ENCODE results near the gene ABI3. TPM values are rescaled to one million over a fixed set of nuclear protein-coding genes. Genes with fewer than 3 reads are reported as not detected.
A peak's percentile ranks its signal among the peaks of the same experiment; 100 is the strongest.

Gene ABI3
- total RNA-seq, 4 donors from 2014 or later = 1.1 to 6.6 (median 5.0) TPM

DNA sequence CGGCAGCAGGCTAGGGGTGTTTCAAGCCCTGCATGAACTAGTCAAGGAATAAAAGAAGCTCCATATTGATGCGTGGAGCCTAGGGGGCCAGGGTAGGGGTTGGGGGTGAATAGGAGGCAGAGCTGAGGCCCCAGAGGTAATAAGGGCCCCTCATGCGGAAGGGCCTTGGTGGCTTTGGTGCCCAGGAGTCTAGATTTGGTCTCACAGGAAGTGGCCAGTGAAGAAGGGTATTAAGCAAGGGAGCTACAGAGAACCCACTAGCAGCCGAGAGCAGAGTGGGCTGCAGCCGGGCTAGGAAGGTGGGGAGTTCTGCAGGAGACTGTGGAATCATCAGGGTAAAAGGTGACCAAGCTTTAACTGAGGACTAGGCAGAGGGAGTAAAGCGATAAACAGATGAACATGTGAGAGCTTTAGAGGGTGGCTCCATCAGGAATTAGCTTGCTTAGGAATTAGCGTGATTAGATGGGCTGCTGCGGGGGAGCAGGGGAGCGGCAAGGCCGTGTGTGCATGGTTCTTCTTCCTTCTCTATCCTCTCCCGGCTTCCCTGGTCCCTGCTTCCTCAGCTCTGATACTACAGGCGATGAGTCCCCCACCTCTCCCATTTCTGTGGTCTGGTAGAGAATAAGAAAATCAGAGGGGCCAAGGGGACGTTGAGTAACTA is 10.0 kb upstream of the ABI3 start:
- no peaks in the 10 kb centered on the region for H3K27me3 ChIP-seq
- H3K9me3 ChIP-seq = no peaks in the 10 kb centered on the region
- no peaks in the 10 kb centered on the region for H3K36me3 ChIP-seq
- WGBS, 2 donors (ENCODE audit: low coverage in 1 of 2) = 82 to 90% methylated on average over 6 to 11 of the region's 13 CpGs
- no peak for TF ChIP-seq POLR2A (IDR thresholded peaks at IDR 0.05)
- TF ChIP-seq, protein P1, sequence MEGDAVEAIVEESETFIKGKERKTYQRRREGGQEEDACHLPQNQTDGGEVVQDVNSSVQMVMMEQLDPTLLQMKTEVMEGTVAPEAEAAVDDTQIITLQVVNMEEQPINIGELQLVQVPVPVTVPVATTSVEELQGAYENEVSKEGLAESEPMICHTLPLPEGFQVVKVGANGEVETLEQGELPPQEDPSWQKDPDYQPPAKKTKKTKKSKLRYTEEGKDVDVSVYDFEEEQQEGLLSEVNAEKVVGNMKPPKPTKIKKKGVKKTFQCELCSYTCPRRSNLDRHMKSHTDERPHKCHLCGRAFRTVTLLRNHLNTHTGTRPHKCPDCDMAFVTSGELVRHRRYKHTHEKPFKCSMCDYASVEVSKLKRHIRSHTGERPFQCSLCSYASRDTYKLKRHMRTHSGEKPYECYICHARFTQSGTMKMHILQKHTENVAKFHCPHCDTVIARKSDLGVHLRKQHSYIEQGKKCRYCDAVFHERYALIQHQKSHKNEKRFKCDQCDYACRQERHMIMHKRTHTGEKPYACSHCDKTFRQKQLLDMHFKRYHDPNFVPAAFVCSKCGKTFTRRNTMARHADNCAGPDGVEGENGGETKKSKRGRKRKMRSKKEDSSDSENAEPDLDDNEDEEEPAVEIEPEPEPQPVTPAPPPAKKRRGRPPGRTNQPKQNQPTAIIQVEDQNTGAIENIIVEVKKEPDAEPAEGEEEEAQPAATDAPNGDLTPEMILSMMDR (IDR thresholded peaks at IDR 0.05) = no peak
- TF ChIP-seq EP300 (IDR thresholded peaks at IDR 0.05) = no peak
- TF ChIP-seq POLR2AphosphoS5 (IDR thresholded peaks at IDR 0.05) = no peak
- no peak overlapping the region for H3K27ac ChIP-seq
- no peaks in the 10 kb centered on the region for H3K4me1 ChIP-seq
- no peak overlapping the region for H3K4me3 ChIP-seq
- ATAC-seq = no peak

DNA sequence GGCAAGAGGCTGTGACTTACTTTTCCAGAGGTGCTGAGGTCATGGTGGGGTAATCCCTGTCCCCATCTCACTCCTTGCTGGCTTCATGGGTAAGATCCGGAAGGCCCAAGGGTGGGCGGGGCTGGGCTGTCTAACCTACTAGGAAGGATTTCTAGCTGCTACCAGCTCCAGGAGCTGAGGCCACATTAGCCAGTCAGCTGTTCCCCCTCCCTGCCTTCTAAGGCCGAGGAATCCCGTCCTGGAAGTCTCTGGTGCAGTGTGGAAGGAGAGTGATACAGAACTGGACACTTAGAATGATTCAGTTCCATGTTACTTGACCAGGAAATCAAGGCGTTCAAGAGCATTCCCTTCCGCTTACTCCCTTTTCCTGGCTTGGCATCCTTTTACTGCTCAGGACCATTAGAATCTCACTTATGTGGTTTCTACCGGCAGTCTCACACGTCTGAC is 9.0 kb upstream of the ABI3 start:
- Histone ChIP-seq H3K27me3 (no peaks in the 10 kb centered on the region), H3K4me1 (no peaks in the 10 kb centered on the region), H3K27ac (peak overlapping the region in 1 of 4 donors; percentile 17), H3K4me3 (no peak overlapping the region), H3K36me3 (no peaks in the 10 kb centered on the region), H3K9me3 (no peaks in the 10 kb centered on the region)
- ATAC-seq = no peak
- 53 to 74% methylated on average over 5 to 8 of the region's 8 CpGs for WGBS, 2 donors (ENCODE audit: low coverage in 1 of 2)
- no peak for TF ChIP-seq POLR2A (IDR thresholded peaks at IDR 0.05)
- no peak for TF ChIP-seq POLR2AphosphoS5 (IDR thresholded peaks at IDR 0.05)
- TF ChIP-seq EP300 (IDR thresholded peaks at IDR 0.05) = no peak
- TF ChIP-seq, protein P1 (IDR thresholded peaks at IDR 0.05) = no peak

DNA sequence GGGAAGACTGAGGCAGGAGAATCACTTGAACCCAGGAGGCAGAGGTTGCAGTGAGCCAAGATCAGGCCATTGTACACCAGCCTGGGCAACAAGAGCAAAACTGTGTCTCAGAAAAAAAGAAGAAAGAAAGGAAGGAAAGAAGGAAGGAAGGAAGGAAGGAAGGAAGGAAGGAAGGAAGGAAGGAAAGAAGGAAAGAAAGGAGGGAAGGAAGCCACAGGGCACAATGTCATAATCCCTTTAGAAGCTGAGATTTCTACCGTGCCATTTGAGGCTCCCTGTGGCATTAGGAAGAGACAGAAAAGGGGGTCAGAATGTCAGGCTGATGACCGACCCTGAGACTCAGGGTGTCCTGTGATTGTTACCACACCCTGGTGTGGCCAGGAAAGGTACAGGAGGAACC is 6.7 kb upstream of the ABI3 start:
- no peaks in the 10 kb centered on the region for H3K9me3 ChIP-seq
- 75 to 86% methylated on average over 1 to 2 of the region's 2 CpGs for WGBS, 2 donors (ENCODE audit: low coverage in 1 of 2)

DNA sequence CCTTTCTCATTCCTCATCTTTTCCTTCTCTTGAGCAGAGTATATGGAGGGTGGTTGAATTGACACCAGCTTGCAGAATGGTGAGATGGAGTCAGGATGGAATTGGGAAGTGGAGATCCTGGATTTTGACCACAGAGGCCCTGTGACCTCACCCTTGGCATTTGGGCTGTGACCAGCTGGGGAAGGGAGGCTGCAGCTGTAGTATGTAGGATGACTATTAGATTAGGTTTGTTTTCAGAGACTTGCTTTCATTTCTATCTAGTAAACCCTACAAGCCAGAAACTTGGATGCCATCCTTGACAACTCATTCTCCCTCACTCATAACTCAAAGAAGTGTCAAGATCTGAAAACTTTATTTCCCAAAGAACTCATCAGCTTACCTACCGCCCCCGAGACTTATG is 6.0 kb upstream of the ABI3 start:
- no peak overlapping the region for H3K27ac ChIP-seq
- no peaks in the 10 kb centered on the region for H3K36me3 ChIP-seq
- H3K4me1 ChIP-seq = peaks cover 0 to 9% (median under 1%) of the 10 kb centered on the region in 3 donors
- 81% methylated on average over 2 of the region's 2 CpGs; no CpG with 5 or more reads in 1 of the 2 donors for WGBS, 2 donors (ENCODE audit: low coverage in 1 of 2)
- no peak overlapping the region for H3K4me3 ChIP-seq
- TF ChIP-seq EP300 (IDR thresholded peaks at IDR 0.05) = no peak
- TF ChIP-seq, protein P1 (IDR thresholded peaks at IDR 0.05) = no peak
- no peak for TF ChIP-seq POLR2A (IDR thresholded peaks at IDR 0.05)
- TF ChIP-seq POLR2AphosphoS5 (IDR thresholded peaks at IDR 0.05) = no peak
- no peaks in the 10 kb centered on the region for H3K9me3 ChIP-seq
- peaks cover 25% of the 10 kb centered on the region for H3K27me3 ChIP-seq
- ATAC-seq = no peak

More for the DNA sequence above, 6.7 kb upstream of the ABI3 start:
- ATAC-seq = no peak
- Histone ChIP-seq H3K36me3 (no peaks in the 10 kb centered on the region), H3K4me1 (peaks cover 0 to 2% (median 0%) of the 10 kb centered on the region in 3 donors), H3K27me3 (peaks cover 18% of the 10 kb centered on the region), H3K27ac (no peak overlapping the region), H3K4me3 (no peak overlapping the region)
- no peak for TF ChIP-seq POLR2AphosphoS5 (IDR thresholded peaks at IDR 0.05)
- TF ChIP-seq POLR2A (IDR thresholded peaks at IDR 0.05) = no peak
- TF ChIP-seq, protein P1 (IDR thresholded peaks at IDR 0.05) = no peak
- no peak for TF ChIP-seq EP300 (IDR thresholded peaks at IDR 0.05)

DNA sequence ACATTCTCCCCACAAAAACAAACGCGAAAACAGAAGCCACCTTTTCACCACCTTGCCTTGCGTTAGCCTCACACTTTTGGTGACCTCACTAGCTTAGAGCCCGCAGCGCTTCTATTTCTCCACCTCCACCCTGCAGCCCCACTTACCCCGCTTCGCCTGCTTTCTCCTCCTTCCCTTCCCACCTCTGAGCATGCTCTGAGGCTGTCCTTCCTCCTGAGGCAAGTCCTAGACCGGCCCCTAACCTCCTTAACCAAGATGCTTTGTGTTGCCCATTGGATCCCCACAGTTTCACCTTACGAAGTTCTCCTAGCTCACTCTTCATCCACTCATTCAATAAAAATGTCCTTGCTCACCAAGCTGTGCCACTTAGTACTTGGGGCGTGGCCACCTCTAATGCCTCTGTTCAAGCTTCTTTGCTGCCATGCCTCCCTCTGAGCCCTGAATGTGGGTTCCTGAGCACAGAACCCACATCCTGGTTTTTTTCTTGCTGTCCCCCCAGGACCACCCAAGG is 1.4 kb upstream of the ABI3 start:
- no peak overlapping the region for H3K4me3 ChIP-seq
- H3K27ac ChIP-seq = no peak overlapping the region
- TF ChIP-seq, protein P1 (IDR thresholded peaks at IDR 0.05) = no peak
- no peak for TF ChIP-seq EP300 (IDR thresholded peaks at IDR 0.05)
- no peak for TF ChIP-seq POLR2AphosphoS5 (IDR thresholded peaks at IDR 0.05)
- TF ChIP-seq POLR2A (IDR thresholded peaks at IDR 0.05) = no peak
- 83 to 85% methylated on average over 8 to 10 of the region's 10 CpGs for WGBS, 2 donors (ENCODE audit: low coverage in 1 of 2)
- no peaks in the 10 kb centered on the region for H3K36me3 ChIP-seq
- H3K9me3 ChIP-seq = no peaks in the 10 kb centered on the region
- peaks cover 0 to 17% (median 4%) of the 10 kb centered on the region in 3 donors for H3K4me1 ChIP-seq
- no peak for ATAC-seq
- peaks cover 40% of the 10 kb centered on the region for H3K27me3 ChIP-seq

All from gastroesophageal sphincter (tissue), 4 donors.